Right ventricle myocardium superior (tissue), 1 donor: ENCODE measurements around the gene JAKMIP2. TPM values are rescaled to one million over a fixed set of nuclear protein-coding genes. Genes with fewer than 3 reads are reported as not detected.
A peak's percentile ranks its signal among the peaks of the same experiment; 100 is the strongest.
"Not testable (repeated sequence)": the region's sequence is repeated elsewhere in the genome, so short reads cannot be mapped to it uniquely, and the experiment has no call there.

Source experiments
- ATAC-seq: fragments of 200-7000 bp; cut with Tn5 transposase; one replicate; pipeline ENCODE4 v1.9.1; 2020; ENCODE audit warnings: mild to moderate bottlenecking; ENCODE audit not compliant: poor library complexity
- DNase-seq: peaks from one replicate; pipeline ENCODE4 v3.0.0-alpha.2; 2020
- intact Hi-C: fragments of 100-400 bp; cut with DNase I; formaldehyde crosslinking; loops from one replicate; pipeline ENCODE4 v1.11.2; 2022
- long read RNA-seq: library from polyadenylated mRNA; unstranded; transcript quantifications from one replicate; pipeline ENCODE4 v2.0.0, GENCODE V29; 2021
- total RNA-seq: library from RNA; stranded (reverse); fragmentation: NEBNext Ultra II Directional; extraction: Animal tissue kit (Norgen Biotek cat#: 25700); gene quantifications from one replicate; pipeline ENCODE4 v1.2.1, GENCODE V29; 2021
- donor health status: DM: no; HTN: yes; CAD: no; lungs with severe emphysema.

Gene JAKMIP2
- total RNA-seq: 0.27 TPM
- long read RNA-seq: 0 reads

DNA sequence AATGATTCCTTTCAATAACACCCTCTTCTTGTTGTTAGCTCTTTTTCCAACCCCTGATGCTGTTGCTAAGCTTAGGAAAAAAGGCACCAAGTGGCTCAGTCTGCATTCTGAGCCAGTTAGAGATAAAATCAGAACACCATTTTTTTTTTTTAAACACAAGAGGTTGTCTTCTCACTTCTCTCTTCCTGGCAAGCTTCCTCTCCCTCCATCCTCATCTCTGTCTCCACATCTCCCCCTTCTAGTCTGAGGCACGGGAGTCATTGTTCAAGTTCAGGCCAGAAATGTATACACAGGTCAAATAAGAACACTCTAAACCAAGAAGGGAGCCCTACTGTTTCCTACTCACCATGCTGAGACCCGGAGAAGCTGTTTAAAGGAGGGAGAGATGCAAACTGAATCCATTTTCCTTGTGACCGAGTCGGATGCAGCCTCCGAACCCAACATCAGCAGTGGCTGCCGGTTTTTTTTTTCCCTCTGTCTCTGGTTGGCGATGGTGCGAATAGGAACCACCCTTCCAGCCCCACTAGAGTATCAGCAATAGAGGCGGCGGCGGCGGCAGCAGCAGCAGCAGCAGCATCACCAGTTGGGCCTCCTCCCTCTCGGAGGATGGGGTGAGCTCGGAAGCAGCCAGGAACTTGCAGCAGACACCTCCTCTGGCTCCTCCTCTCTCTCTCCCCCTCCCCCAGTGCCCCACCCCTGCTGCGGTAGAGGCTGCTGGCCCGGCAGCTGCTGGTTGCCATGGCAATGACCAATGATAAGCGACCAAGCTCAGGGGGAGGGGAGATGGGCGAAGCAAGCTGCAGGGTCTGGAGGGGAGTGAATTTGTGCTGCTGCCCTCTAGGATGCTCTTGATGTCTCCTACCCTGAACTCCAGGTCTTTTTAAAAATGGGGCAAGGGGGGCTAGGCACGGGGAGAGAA lies at the start of gene JAKMIP2:
Gene JAKMIP2, minus strand, starts transcription at position 619 of the 919 bp plus-strand sequence. CDS start 110,922 bp downstream, outside the sequence.
- DNase-seq: peak; percentile 71
- peak; percentile 71 for ATAC-seq
- intact Hi-C loops: no loop called here

GRCh38 chr5:147831465-147831864 lies 48.9 kb upstream of the JAKMIP2 start, which contains the start of gene SPINK1:
Gene SPINK1, minus strand, starts transcription at chr5:147831671. Its CDS starts 94 bp downstream, at chr5:147831577.
- DNase-seq (no peak), ATAC-seq (no peak)
- intact Hi-C loops: no loop called here

GRCh38 chr5:147830035-147830434 lies 47.5 kb upstream of the JAKMIP2 start:
- DNase-seq (no peak), ATAC-seq (no peak)
- intact Hi-C loops: no loop called here

- DNase-seq, ATAC-seq, intact Hi-C loops: not testable (repeated sequence)
These were observed 44.5 kb upstream of the JAKMIP2 start for GRCh38 chr5:147827017-147827416.

GRCh38 chr5:147826361-147826760 lies 43.8 kb upstream of the JAKMIP2 start:
- ATAC-seq (no peak), DNase-seq (no peak)
- intact Hi-C loops: no loop called here

DNA sequence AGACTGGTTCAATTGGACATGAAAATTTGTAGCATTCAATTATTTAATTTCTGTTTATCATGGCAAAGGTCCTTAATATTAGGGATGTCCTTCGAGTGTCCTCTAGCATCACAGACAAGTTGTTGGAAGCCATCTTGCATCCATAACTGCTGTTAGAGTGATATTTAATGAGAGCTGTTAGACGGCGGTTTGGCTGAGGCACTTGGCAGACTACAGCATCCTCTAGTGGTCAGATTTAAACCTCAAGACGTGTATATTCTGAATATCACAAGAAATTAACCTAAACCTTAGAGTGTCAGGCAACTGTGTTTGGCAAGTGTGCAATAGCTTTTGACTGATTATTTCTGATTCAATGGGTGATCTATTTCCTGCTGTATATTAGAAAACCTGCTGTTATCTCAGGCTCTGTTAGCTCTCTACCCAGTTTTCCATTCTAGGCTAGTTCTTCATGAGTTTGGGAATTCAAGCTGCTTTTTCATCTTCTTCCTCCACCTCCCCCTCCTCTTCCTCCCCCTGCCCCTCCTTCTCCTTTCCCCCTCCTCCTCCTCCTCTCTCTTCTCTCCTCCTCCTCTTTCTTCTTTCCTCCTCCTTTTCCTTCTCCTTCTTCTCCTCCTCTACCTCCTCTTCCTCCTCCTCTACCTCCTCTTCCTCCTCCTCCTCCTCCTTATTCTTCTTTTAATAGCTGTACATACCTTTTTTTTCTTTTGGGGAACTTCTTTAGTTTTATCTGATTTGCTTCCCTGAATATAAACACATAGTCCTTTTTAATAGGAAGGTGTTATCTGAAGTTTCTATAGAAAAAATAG lies 40.4 kb upstream of the JAKMIP2 start:
- intact Hi-C loops: loop anchor here (2.0 kb wide), 1 partner anchor 194 kb away; no protein-coding TSS in a partner anchor
- DNase-seq: peak; percentile 44
- ATAC-seq: peak; percentile 83

DNA sequence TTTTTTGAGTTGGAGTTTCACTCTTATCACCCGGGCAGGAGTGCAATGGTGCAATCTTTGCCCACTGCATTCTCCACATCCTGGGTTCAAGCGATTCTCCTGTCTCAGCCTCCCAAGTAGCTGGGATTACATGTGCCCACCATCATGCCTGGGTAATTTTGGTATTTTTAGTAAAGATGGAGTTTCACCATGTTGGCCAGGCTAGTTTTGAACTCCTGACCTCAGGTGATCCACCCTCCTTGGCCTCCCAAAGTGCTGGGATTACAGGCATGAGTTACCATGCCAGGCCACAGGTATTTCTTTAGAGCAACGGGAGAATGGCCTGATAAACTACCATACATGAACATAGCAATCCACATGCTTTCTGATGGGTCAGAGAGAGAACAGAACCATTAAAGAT lies 39.7 kb upstream of the JAKMIP2 start:
- intact Hi-C loops: loop anchor here (2.0 kb wide), 1 partner anchor 193 kb away; no protein-coding TSS in a partner anchor
- not testable (repeated sequence) for DNase-seq, ATAC-seq

DNA sequence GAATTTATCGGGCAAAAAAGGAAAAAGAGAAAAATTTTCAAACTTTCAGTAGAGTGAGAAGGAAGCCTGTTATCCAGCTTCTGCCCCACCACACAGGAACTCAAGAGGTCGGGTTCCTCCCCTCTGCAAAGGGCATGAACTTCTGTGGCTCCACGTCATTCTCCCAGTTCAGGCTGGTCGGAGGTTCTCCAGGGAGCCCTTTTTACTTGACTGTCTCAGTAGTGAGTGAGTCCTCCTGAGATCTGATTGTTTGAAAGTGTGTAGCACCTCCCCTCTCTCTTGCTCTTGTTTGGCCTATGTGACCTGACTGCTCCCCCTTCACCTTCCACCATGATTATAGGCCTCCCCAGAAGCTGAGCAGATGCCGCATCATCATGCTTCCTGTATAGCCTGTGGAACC lies 39.2 kb upstream of the JAKMIP2 start:
- intact Hi-C loops: loop anchor here (2.0 kb wide), 1 partner anchor 193 kb away; no protein-coding TSS in a partner anchor
- ATAC-seq: no peak
- DNase-seq: no peak

- DNase-seq: no peak
- no peak for ATAC-seq
- intact Hi-C loops: no loop called here
These were observed 36.8 kb upstream of the JAKMIP2 start for GRCh38 chr5:147819261-147819770.

GRCh38 chr5:147818290-147818689 lies 35.8 kb upstream of the JAKMIP2 start:
- DNase-seq (no peak), ATAC-seq (no peak)
- intact Hi-C loops: no loop called here

DNA sequence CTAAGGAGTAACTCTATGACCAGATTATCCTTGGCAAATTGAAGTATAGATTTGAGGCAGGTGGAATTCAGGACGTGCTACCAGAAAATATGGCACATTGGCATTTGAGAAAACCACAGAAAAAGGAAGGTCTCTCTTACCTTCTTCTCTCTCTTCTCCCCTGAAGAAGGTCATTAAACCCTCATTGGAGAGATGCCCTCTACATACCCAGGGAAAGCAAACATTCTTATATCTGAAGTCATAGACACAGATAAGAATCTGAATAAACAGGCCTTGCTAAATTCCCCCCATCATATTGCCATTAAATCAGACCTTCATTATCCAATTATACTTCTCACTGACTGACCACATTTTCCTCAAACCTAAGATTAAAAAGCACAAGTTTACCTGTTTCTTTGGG lies 31.2 kb upstream of the JAKMIP2 start:
- intact Hi-C loops: no loop called here
- DNase-seq: no peak

GRCh38 chr5:147809830-147810666 lies 27.5 kb upstream of the JAKMIP2 start:
- ATAC-seq: no peak
- no peak for DNase-seq
- intact Hi-C loops: no loop called here

More for the DNA sequence above, 31.2 kb upstream of the JAKMIP2 start:
- no peak for ATAC-seq

DNA sequence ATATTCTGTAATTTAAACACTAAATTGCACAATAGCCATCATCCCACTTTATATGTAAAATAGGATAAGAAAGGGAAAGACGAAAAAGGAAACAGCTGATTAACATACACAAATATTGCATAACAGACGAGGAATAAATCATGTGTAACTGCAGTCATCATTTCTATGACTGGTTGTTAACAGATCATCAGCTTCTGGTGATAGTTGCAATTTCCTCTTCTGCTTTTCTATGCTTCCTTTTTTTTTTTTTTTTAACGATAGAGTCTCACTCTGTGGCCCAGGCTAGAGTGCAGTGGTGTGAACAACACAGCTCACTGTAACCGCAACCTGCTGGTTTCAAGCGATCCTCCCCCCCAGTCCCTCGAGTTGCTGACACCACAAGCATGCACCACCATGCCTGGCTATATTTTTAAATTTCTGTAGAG lies 22.5 kb upstream of the JAKMIP2 start:
- DNase-seq (no peak), ATAC-seq (peak; percentile 67)
- intact Hi-C loops: no loop called here

GRCh38 chr5:147804334-147804733 lies 21.8 kb upstream of the JAKMIP2 start:
- no peak for ATAC-seq
- intact Hi-C loops: no loop called here

GRCh38 chr5:147803926-147804325 lies 21.4 kb upstream of the JAKMIP2 start:
- intact Hi-C loops: no loop called here
- DNase-seq (no peak), ATAC-seq (no peak)

More at GRCh38 chr5:147804334-147804733, 21.8 kb upstream of the JAKMIP2 start:
- no peak for DNase-seq

GRCh38 chr5:147803161-147803560 lies 20.6 kb upstream of the JAKMIP2 start:
- intact Hi-C loops, ATAC-seq, DNase-seq: not testable (repeated sequence)

- DNase-seq: no peak
- intact Hi-C loops: no loop called here
- ATAC-seq: no peak
These were observed 18.9 kb upstream of the JAKMIP2 start for GRCh38 chr5:147801461-147801860.

DNA sequence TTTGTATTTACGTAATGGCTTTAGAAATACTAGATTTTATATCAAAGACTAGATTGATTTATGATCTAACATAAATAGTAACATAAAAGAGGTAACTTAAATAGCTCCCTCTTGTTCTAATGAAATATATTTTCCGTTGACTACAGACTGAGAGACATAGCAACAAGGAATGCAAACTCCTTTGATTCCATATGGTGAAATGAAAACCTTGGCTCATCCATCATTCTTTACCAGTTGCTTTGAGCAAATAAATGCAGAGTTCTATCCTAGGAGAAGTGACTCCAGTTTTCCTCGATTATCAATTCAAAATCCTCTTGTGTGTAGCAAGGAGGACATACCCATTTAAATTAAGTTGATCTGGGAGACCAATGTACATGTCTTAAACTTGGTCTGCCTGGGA lies 18.0 kb upstream of the JAKMIP2 start:
- ATAC-seq (no peak), DNase-seq (no peak)
- intact Hi-C loops: no loop called here
